Hepatocyte (in vitro differentiated cells): ENCODE results near the gene HNMT.

Source experiments
- EZH2 ChIP-seq: fragments of 200-600 bp; sonication (generic); IDR thresholded peaks from 2 replicates; pipeline ENCODE4 v1.6.1; 2016; ENCODE audit warnings: antibody characterized with exemption, mild to moderate bottlenecking, borderline replicate concordance
- EZH2phosphoT487 ChIP-seq: fragments of 200-600 bp; sonication (generic); IDR thresholded peaks from one replicate; pipeline ENCODE4 v1.6.1; 2018; ENCODE audit warnings: antibody characterized with exemption, mild to moderate bottlenecking, low read depth, moderate library complexity; ENCODE audit not compliant: unreplicated experiment, severe bottlenecking
- TF ChIP-seq, protein P1 (sequence below): fragments of 200-600 bp; sonication (generic); IDR thresholded peaks from 2 replicates; pipeline ENCODE4 v1.5.1; 2016; ENCODE audit warnings: antibody characterized with exemption, mild to moderate bottlenecking; ENCODE audit not compliant: poor library complexity

- TF ChIP-seq, protein P1, sequence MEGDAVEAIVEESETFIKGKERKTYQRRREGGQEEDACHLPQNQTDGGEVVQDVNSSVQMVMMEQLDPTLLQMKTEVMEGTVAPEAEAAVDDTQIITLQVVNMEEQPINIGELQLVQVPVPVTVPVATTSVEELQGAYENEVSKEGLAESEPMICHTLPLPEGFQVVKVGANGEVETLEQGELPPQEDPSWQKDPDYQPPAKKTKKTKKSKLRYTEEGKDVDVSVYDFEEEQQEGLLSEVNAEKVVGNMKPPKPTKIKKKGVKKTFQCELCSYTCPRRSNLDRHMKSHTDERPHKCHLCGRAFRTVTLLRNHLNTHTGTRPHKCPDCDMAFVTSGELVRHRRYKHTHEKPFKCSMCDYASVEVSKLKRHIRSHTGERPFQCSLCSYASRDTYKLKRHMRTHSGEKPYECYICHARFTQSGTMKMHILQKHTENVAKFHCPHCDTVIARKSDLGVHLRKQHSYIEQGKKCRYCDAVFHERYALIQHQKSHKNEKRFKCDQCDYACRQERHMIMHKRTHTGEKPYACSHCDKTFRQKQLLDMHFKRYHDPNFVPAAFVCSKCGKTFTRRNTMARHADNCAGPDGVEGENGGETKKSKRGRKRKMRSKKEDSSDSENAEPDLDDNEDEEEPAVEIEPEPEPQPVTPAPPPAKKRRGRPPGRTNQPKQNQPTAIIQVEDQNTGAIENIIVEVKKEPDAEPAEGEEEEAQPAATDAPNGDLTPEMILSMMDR, result no peak
- TF ChIP-seq EZH2 (no peak), EZH2phosphoT487 (no peak)
These were observed 19.3 kb downstream of the HNMT start for GRCh38 chr2:137983581-137983980.
